GM03348 (cell line): Measurements from ENCODE around the gene COBLL1.
A peak's percentile ranks its signal among the peaks of the same experiment; 100 is the strongest.
"Not testable (repeated sequence)": the region's sequence is repeated elsewhere in the genome, so short reads cannot be mapped to it uniquely, and the experiment has no call there.

Experiments used
- DNase-seq: peaks from one replicate; pipeline ENCODE4 v3.0.0; 2012; ENCODE audit warnings: low spot score

The COBLL1 gene

DNA sequence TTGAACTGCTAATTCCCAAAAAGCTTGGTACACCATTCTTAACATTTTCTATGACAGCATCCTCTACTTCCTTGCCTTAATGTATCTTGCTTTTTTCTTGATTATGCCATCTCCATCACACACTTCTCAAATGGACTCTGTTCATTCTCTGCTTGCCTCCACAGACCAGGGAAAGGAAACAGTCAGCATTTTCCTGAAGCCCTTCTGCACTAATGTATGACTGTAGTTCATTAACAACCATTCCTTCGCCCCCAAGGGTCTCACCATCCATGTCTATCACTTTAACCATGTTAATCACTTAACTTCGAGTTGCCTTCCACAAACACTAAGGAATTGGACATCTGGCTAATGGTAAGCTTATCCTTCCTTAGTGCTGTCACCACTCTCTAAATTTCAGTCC is 54.8 kb downstream of the COBLL1 start:
- no peak for DNase-seq

GRCh38 chr2:164785457-164785856 is 56.2 kb downstream of the COBLL1 start:
- DNase-seq: peak; percentile 10

DNA sequence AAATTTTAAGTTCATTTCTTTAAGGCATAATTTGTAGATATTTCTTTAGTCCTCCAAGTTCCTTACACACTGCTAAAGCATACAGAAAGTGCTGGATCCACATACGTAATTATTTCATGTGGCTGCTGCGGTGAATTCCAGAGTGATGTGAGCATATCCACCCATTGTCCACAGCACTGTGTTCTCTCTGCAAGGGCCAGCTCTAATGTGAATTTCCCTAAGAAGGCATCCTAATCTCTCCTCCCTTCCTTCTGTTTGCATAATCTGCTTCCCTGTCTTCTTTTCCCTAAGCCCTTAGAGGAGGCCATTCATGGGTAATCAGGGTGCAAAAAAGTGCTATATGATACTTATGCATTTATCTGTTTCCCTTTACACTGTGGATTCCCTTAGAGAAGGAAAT is 57.2 kb downstream of the COBLL1 start:
- peak; percentile 25 for DNase-seq

GRCh38 chr2:164782323-164782722 is 59.3 kb downstream of the COBLL1 start:
- DNase-seq: peak; percentile 64

- no peak for DNase-seq
Observed at GRCh38 chr2:164781394-164781793, 60.2 kb downstream of the COBLL1 start.

DNA sequence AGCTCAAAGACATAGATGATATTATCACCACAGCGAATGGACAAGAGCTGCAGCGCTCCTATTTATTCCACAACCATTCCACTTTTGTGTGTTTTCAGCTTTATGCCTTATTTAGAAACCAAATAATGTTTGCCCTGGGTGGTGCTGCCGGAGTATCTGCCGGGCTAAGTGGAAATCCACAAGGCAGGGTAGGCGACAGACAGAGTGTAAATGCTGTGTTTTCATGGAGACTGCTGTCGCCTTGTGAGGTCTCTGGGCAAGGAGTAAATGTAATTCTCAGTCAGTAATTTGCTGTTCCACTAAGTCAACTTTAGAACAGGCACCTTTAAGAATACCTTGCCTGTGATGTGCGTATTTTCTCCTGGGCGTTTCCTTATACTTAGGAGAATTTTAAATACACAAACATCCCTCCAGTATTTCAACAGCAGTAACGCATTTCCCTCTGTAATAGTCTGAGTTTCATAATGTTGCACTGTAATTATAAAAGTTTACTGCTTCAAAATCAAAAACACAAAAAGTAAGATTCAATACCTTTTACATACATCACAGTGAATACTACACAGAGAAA is 60.9 kb downstream of the COBLL1 start:
- DNase-seq: no peak

GRCh38 chr2:164779383-164780057 is 62.1 kb downstream of the COBLL1 start:
- DNase-seq: no peak

DNA sequence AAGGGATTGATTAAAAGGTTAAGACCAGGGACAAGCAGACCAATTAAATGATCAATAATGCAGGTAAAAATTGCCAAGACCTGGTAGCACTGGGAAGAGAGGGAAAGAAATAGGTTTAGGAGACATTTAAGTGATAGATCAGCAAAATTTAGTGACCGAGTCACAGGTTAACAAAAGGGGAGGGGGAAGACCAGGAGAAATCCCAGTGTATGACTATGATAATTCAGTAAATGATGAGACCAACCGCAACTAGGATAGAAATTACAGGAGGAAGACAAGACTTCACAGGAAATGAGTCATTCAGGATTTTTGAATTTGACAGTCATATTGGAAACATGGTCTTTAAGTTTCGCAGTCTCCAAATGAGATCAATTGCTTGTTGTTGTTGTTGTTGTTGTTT is 62.9 kb downstream of the COBLL1 start:
- no peak for DNase-seq

DNA sequence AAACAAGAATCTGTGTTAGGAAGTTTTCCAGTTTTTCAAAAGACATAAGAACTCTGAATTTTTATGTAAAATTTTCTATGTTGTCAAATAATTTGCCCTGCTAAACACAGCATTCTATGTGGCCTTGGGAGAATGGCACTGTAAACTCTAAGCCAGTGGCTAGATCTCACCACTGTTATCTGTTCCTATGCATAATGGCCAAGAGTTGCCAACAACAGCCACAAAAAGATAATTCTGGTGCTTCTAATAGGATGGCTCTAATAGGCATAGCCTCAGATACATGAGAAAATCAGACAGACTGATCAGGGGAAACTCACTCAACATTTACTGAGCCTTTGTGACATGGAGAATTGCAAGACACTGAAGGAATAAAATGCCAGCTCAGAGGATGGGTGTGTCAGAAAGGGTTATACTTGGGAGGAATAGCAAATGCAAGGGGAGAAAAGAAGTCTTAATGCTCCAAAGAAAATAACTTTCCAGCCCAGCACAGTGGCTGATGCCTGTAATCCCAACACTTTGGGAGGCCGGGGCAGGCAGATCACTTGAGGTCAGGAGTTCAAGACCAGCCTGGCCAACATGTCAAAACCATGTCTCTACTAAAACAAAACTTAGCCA is 63.7 kb downstream of the COBLL1 start:
- no peak for DNase-seq

- no peak for DNase-seq
Observed at GRCh38 chr2:164773635-164774034, 68.0 kb downstream of the COBLL1 start.

DNA sequence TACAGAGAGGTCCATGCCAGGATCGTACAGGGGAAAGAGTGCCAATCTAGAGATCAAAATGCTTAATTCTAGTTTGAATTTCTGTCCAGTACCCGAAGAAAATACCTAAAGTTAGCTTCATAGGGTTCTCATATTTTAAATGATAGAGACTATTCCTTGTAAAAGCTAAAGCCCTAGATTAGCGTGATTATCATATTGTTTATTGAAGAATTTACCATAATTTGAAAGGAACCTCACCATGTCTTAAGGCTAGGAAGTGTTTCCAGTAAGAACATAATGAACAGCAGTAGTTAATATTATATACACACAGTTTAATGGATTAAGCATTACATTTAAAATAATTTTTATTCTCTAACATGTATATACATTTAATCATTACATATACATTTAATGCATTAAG is 68.5 kb downstream of the COBLL1 start:
- no peak for DNase-seq

DNA sequence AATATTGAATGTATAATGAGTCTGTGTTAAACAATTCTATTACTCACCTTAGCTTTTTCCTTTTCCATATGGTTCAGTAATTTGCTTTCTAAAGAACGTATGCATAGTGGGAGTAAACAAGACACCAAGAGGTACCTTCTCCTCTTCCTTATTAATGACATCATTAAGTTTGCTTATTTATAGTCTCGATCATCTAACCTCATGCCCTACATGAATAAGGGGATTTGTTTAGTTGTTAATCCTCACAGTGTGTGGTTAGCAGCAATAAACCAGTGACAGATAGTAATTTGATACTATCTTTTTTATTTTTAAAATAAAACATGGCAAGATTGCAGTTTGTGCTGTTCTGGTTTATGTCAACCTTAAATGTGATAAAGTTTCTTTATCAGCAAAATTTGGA is 69.7 kb downstream of the COBLL1 start:
- DNase-seq: no peak

DNA sequence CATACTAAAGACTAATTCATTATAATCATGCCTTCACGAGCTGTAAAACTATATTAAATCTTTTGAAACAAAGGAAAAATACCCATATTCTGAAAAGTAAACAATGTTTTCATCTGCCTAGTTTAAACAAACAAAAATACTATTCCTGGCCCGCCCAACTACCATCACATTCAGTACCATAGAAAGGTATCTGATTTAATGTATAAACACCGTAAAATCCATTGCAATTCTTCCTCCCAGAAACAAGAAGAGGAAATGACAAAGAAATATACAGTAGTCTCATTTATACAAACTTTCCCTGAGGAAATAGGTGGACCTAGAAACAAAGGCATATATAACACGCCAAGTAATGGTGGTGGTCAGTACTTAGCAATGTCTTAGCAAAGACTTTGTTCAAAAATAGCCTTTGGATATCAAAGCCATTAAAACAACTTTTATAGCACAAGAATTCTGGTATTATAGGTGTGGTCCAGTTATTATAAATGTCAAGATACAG is 71.2 kb downstream of the COBLL1 start:
- no peak for DNase-seq

GRCh38 chr2:164766954-164767320 is 74.7 kb downstream of the COBLL1 start:
- DNase-seq: no peak

DNA sequence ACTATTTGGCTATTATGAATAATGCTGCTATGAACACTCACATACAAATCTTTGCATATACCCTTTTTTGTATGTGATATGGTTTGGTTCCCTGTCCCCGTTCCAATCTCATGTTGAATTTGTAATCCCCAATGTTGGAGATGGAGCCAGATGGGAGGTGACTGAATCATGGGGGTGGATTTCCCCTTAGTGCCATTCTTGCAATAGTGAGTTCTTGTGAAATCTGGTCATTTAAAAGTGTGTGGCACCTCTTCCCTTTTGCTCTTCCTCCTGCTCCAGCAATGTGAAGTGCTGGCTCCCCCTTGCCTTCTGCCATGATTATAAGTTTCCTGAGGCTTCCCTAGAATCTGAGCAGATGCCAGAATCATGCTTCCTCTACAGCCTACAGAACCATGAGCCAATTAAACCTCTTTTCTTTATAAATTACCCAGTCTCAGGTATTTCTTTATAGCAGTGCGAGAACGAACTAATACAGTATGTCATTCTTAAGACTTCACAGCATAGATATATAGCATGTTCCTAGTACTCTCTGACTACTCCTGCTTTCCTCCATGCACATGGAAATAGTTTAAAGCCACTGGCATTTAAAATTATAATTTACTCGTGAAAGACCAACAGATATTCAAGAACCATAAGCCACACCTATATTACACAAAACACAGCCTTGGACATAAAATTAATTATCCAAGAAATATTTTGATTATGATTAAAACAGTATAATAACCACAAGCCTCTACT is 75.2 kb downstream of the COBLL1 start:
- no peak for DNase-seq

- DNase-seq: no peak
Observed at GRCh38 chr2:164764996-164765395, 76.6 kb downstream of the COBLL1 start.

GRCh38 chr2:164764474-164764873 is 77.1 kb downstream of the COBLL1 start:
- no peak for DNase-seq

DNA sequence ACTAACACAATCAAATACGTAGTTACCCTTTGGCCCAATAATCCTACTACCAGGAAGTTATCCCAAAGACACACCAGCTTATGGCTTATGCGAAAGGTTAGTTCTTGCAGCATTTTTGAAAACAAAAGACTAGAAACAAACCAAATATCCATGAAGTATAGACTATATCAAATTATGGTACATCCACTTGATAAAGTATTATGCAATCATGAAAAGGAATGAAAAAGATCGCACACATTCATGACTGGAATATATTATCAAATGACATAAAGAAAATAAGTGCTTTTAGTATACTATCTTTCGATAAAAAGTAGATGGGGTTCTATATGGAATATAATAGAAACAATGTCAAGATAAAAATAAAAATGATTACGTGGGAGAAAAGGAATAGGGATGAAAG is 78.2 kb downstream of the COBLL1 start:
- no peak for DNase-seq

GRCh38 chr2:164761737-164762460 is 79.7 kb downstream of the COBLL1 start:
- DNase-seq: no peak

DNA sequence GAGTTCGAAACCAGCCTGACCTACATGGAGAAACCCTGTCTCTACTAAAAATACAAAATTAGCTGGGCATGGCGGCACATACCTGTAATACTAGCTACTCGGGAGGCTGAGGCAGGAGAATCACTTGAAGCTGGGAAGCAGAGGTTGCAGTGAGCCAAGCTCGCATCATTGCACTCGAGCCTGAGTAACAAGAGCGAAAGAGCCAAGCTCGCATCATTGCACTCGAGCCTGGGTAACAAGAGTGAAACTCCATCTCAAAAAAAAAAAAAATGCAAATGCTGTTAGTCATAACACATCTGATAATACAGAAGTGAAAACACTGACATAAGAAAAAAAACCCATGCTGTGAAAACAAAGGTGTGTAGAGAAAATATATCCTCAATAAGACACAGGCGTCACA is 80.4 kb downstream of the COBLL1 start:
- DNase-seq: not testable (repeated sequence)

GRCh38 chr2:164760179-164760578 is 81.4 kb downstream of the COBLL1 start:
- DNase-seq: no peak
